Measurements from ENCODE around the gene IPO4.

IPO4 gene

GRCh38 chr14:24172871-24173281 lies 15.7 kb downstream of the IPO4 start:
- no peak for DNase-seq

DNA sequence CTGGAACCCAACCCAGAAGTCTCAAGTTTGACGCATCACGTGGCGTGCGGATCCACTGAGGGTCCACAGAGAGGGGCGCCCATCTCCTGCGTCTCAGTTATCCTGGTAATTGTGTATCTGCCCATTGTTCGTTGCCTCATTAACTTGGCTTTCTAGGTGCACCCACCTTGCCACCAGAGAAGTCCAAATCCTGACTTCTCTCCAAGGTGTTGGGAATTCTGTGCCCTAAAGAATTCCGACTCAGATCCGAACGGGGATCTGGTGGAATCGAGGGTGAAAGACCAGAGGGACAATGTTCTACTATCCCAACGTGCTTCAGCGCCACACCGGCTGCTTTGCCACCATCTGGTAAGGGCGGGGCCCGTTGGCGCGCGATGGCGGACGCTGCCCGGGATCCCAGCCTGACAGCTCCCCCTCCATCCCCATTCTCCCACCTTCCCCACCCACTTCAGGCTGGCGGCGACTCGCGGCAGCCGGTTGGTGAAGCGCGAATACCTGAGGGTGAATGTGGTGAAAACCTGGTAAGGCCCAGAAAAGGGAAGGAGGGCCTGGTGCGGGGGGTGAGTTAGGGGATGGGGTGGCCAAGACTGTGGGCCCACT lies 16.3 kb downstream of the IPO4 start:
- DNase-seq: no peak

GRCh38 chr14:24171422-24172260 lies 17.0 kb downstream of the IPO4 start, which contains the start of gene REC8:
REC8 (plus strand) TSS chr14:24172080; CDS start chr14:24172553, 473 bp downstream.
- DNase-seq: peak; percentile 83

DNA sequence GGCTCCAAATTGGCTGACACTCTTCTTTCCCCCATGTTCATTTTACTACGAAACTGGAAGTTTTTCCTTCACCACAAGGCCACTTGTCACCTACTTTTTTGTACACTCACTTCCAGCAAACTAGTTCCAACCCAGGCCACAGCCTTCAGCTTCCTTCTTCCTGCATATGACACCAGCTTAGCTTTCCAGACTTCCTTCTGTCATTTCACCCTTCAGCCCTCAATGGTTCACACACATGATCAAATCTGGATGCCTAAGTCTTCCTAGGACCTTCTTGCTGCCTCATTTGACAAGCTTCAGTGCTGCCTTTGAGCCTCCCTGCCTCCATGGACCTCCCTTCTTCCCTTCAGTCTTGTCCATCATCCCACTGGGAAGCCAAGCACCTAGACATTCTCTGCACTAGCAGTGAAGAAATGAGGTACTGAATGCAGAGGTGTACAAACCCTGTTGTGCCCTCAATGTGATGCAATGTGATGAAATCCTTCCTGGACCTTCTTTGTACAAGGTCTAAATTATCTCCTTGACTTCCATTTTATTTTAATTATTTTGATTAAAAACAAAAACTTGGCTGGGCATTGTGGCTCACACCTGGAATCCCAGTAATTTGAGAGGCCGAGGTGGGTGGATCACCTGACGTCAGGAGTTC lies 21.0 kb downstream of the IPO4 start:
- no peak for DNase-seq

- no peak for DNase-seq
Measured at GRCh38 chr14:24165785-24166184, 22.8 kb downstream of the IPO4 start.

- no peak for DNase-seq
Measured at GRCh38 chr14:24164518-24164991, 24.1 kb downstream of the IPO4 start.

DNA sequence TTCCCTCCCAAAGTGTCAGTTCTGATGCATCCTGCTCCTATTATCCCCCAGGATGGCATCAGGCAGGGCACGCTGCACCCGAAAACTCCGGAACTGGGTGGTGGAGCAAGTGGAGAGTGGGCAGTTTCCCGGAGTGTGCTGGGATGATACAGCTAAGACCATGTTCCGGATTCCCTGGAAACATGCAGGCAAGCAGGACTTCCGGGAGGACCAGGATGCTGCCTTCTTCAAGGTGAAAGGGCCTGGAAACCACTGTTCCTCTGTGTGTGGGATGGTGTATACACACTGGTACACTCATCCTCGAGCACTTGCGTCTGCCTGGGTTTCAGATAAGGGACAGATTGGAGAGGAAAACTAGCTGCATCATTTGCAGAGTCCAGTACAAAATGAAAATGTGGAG lies 26.5 kb downstream of the IPO4 start:
- DNase-seq: no peak

DNA sequence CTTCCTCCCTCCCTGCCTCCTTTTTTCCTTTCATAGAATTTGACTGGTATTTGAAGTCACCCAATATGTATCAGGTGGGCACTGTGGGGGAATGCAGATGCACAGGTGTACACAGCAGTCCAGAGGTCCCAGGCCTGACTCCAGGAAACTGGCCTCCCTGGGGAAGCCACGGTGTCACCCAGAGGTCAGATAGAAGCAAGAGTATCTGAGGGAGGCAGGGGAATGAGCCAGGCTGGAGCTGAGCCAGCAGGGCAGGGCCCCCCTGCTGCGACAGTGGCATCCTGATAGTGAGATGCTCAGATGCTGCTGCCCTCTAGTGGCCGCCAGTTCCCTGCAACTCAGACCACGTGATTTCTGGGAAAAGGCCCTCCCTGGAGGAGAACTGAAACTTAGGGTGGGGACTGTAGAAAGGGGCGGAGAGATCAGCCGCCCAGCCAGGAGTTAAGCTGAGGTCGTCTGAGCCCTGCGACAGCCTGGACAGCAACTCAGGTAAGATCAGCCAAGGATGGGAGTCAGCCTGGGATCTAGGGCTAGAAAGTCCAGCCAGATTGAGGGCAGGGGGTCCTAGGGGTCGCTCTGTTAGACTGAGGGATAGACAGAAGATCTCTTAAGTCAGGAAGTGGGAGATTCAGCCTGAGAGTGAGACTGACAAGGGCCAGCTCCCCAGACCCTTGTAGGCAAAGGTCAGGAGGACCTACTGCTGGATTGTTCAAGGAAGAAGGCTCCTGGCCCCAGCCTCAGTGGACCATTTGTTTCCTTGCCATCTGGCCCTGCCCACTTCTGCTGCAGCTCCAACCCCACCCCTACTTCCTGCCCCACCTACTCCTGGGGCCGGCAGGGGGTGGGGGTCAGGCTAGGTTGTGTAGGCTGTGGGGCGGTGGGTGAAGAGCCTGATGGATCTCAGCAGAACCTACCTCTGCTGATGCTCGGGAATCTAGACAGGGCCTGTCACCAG lies 27.5 kb downstream of the IPO4 start, which contains the start of gene IRF9:
Gene IRF9 (plus strand): TSS at position 416 of the 955 bp plus-strand sequence. CDS start 880 bp downstream, outside the sequence.
- peak; percentile 94 for DNase-seq

GRCh38 chr14:24160499-24160849 lies 28.1 kb downstream of the IPO4 start:
- DNase-seq: no peak

- no peak for DNase-seq
Measured at GRCh38 chr14:24159777-24160498, 28.7 kb downstream of the IPO4 start.

DNA sequence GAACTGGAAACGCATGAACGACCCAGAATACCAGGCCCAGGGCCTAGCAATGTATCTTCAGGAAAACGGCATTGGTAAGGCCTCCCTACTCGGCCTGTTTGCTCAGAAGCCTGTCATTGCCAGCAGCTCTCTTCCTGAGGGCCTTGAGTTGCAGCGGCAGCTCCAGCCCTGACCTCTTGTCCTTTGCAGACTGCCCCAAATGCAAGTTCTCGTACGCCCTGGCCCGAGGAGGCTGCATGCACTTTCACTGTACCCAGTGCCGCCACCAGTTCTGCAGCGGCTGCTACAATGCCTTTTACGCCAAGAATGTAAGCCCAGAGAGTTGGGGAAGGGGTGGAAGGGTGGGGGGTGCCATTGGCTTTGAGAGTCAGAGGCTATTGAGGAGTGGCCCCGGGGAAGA lies 31.3 kb downstream of the IPO4 start:
- no peak for DNase-seq

GRCh38 chr14:24156840-24157239 lies 31.8 kb downstream of the IPO4 start:
- DNase-seq: no peak

- DNase-seq: no peak
Measured at GRCh38 chr14:24155100-24155499, 33.5 kb downstream of the IPO4 start.

DNA sequence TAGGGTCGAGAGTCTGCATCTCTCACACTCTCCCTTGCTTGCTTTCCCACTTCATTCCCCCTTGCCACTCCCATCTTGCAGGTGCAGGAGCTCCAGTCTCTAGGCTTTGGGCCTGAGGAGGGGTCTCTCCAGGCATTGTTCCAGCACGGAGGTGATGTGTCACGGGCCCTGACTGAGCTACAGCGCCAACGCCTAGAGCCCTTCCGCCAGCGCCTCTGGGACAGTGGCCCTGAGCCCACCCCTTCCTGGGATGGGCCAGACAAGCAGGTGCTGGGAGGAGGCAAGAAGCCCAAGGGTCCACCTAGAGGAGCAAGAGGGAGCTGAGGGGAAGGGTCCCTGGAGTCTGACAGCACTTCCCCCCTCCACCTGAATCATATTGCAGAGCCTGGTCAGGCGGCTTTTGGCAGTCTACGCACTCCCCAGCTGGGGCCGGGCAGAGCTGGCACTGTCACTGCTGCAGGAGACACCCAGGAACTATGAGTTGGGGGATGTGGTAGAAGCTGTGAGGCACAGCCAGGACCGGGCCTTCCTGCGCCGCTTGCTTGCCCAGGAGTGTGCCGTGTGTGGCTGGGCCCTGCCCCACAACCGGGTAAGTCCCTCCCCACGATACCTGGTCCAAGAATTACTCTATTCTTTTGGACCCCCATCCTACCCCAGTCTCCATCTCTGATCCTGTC lies 37.1 kb downstream of the IPO4 start:
- DNase-seq: no peak

DNA sequence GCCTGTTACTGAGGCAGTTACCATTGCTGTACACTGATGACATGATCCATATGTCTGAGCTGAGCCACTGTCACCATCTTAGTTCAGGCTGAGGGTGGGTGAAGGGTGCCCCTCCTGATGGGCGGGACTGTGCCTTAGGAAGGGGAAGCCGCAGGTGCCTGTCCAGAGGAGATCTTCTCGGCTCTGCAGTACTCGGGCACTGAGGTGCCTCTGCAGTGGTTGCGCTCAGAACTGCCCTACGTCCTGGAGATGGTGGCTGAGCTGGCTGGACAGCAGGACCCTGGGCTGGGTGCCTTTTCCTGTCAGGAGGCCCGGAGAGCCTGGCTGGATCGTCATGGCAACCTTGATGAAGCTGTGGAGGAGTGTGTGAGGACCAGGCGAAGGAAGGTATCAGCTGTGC lies 37.6 kb downstream of the IPO4 start:
- no peak for DNase-seq

- DNase-seq: no peak
Measured at GRCh38 chr14:24150567-24150966, 38.0 kb downstream of the IPO4 start.

DNA sequence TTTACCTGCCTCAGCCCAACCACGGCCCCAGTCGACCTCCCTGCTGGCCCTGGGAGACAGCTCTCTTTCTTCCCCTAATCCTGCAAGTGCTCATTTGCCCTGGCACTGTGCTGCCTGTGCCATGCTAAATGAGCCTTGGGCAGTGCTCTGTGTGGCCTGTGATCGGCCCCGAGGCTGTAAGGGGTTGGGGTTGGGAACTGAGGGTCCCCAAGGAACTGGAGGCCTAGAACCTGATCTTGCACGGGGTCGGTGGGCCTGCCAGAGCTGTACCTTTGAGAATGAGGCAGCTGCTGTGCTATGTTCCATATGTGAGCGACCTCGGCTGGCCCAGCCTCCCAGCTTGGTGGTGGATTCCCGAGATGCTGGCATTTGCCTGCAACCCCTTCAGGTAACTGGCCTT lies 38.6 kb downstream of the IPO4 start:
- no peak for DNase-seq

GRCh38 chr14:24149302-24149969 lies 39.2 kb downstream of the IPO4 start:
- no peak for DNase-seq

- no peak for DNase-seq
Measured at GRCh38 chr14:24147761-24148428, 40.7 kb downstream of the IPO4 start.

Measured in fibroblast of skin of abdomen (primary cell).